ENCODE measurements around the gene PARD6A.

The PARD6A gene

DNA sequence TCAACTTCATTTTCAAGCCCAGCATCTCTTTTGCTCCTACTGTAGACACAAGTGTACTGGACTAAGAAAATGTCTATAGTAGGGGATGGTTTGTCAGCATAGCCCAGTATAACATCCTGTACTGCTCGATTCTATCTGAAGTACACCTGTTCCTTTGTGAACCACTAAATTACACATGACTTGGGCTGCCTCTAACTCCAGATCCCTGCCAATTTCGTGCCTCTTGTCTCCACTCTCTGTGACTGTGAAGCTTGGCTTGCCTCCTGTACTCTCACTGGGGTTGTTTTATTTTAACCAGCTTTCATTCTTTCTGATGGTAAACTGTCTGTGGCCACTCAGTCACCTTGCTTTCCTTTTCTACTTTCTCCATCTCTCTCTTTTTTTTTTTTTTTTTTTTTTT lies 33.9 kb downstream of the PARD6A start:
- no peak for DNase-seq (ENCODE audit: low spot score)

DNA sequence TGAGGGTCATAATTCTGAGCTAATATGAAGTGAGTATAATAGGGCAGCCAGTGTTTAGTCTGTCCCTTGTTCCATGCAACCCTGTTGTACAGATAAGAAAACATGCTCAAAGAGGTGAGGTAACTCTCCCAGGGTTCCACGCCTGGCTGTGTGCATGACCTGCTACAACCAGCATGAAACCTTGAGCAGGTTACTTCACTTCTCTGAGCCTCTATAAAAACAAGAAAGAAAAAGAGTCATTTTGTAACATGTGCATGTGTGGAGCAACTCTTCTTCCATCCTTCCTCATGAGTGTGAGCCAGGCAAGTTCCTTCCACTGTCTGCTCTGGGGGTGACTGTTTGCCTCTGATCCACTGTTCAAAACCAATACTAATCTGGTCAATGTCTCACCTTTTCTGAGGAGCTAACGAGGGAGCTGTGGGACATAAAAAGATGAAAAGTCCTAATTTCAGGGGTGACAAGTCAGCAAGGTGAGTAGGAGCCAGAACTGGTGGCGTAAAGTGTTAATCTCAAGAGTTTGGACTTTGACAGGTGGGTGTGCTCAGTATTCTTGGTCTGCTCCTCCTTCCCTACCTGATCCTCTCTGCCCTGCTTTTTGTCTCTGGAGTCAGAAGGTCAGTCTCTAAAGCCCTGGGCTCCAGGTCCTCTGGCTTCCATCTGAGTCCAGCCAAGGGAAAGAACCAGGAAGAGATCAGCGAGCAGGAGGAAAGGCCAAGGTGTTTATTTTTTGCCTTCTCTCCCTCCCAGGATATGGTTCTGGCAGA lies 36.8 kb downstream of the PARD6A start:
- no peak for DNase-seq (ENCODE audit: low spot score)

DNA sequence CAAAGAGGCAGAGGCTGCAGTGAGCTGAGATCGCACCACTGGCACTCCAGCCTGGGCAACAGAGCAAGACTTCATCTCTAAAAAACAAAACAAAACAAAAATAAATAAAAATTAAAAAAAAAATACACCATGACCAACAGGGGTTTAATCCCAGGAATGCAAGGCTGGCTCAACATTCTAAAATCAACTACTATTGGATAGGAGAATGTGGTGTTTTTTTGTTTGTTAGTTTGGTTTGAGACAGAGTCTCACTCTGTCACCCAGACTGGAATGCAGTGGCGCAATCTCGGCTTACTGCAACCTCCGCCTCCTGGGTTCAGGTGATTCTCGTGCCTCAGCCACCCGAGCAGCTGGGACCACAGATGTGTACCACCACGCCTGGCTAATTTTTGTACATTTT lies 38.5 kb downstream of the PARD6A start:
- DNase-seq (ENCODE audit: low spot score), result no peak

GRCh38 chr16:67701420-67701819 lies 40.7 kb downstream of the PARD6A start:
- no peak for DNase-seq (ENCODE audit: low spot score)

- DNase-seq (ENCODE audit: low spot score), result no peak
Measured at GRCh38 chr16:67702130-67702529, 41.4 kb downstream of the PARD6A start.

- no peak for DNase-seq (ENCODE audit: low spot score)
Measured at GRCh38 chr16:67703626-67704025, 42.9 kb downstream of the PARD6A start.

GRCh38 chr16:67704110-67704509 lies 43.4 kb downstream of the PARD6A start:
- no peak for DNase-seq (ENCODE audit: low spot score)

GRCh38 chr16:67707210-67707609 lies 46.5 kb downstream of the PARD6A start:
- DNase-seq (ENCODE audit: low spot score), result no peak

- no peak for DNase-seq (ENCODE audit: low spot score)
Measured at GRCh38 chr16:67707790-67708189, 47.0 kb downstream of the PARD6A start.

- no peak for DNase-seq (ENCODE audit: low spot score)
Measured at GRCh38 chr16:67708368-67708771, 47.6 kb downstream of the PARD6A start.

DNA sequence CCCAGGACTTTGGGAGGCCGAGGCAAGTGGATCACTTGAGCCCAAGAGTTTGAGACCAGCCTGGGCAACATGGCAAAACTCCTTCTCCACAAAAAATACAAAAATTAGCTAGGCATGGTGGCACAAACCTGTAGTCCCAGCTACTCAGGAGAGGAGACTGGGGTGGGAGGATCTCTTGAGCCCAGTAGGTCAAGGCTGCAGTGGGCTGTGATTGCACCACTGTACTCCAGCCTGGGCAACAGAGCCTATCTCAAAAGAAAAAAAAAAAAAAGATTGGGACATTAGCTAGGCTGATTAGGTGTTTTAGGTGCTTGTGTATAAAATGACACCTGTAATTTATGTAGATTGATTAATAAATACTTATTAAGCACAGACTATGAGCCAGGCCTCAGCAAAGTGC lies 48.3 kb downstream of the PARD6A start:
- no peak for DNase-seq (ENCODE audit: low spot score)

DNA sequence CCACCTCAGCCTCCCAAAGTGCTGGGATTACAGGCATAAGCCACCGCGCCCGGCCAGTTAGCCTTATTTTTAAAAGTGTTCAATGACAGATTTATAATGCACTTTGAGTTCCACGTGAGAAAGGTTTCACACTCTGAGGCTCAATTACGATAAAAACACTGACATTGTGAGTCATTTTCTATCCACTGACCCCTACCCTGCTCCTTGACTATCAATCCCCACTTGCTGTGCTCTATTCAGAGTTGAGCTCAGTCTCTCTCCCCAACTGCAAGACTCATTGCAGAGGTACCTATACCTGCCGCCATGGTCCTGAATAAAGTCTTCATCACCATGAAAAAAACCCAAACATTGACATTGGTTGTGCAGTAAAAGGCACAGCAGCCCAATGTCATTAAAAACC lies 49.8 kb downstream of the PARD6A start:
- no peak for DNase-seq (ENCODE audit: low spot score)

Data from hematopoietic multipotent progenitor cell treated with erythropoietin and hydrocortisone succinate and interleukin-3 and kit ligand, for 17 days (in vitro differentiated cells).